Stimulated activated CD4-positive, alpha-beta T cell treated with anti-CD3 and anti-CD28 coated beads, TNF-alpha, amount 100 ng/mL, for 4 hours (primary cell): Measurements from ENCODE around the gene ITFG1.
"Not testable (repeated sequence)": the region's sequence is repeated elsewhere in the genome, so short reads cannot be mapped to it uniquely, and the experiment has no call there.

Experiments
- DNase-seq, 3 experiments: peaks; one replicate each; pipeline ENCODE4 v3.0.0-alpha.2; 2020; ENCODE audit warnings: low read depth in 3 of 3

ITFG1 gene

DNA sequence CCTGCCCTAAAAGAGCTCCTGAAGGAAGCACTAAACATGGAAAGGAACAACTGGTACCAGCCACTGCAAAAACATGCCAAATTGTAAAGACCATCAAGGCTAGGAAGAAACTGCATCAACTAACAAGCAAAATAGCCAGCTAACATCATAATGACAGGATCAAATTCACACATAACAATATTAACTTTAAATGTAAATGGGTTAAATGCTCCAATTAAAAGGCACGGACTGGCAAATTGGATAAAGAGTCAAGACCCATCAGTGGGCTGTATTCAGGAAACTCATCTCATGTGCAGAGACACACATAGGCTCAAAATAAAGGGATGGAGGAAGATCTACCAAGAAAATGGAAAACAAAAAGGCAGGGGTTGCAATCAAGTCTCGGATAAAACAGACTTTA, 136.6 kb downstream of the ITFG1 start:
- not testable (repeated sequence) for DNase-seq

DNA sequence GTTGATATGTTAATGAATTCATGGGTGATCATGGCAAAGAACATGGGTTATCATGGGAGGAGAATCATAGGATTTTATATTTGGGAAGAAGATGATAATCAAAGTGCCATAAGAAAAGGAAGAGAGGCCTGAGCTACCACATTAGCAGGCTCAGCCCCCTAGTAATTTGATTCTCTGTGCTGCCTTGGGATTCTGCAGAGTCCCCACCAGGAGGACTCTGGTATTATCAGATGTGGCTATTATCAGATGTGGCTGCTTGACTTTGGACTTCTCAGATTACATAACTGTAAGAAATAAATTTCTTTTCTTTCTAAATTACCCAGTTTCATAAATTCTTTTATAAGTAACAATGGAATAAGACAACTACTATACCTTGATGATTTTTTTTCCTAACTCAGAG, 137.6 kb downstream of the ITFG1 start:
- no peak for DNase-seq

DNA sequence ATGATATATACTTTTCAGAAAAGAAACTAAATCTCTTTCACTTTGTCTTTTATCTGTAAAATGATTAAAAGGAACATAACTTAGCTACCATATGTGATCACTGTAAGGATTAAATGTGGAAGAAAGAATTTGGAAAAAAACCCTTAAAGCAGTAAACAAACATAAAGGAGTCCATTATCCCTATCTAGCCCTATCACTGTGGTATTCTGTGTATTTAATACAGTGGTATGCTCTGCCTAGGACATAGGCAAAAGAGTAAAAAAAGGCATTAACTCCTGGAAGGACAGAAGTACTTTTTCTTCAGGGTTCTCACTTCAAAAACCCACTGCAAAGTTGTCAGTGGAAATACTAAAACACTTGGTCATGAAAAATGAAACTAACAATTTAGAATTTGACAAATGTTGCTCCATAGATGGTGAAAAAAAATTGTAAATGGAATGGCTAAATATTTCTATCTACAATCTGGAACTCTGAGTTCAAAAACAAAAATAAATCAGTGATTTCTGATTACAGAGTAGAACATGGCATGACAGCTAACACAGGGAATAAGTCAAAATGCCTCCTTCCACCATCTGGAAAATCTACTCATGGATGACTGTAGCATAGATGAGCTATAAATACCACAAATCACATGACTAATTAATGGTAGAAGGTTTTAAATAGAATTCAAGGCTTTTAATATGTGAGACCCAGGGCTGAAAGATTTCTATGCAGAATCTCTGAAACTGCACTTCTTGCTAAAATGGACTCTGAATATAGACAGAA, 140.1 kb downstream of the ITFG1 start:
- DNase-seq: no peak

DNA sequence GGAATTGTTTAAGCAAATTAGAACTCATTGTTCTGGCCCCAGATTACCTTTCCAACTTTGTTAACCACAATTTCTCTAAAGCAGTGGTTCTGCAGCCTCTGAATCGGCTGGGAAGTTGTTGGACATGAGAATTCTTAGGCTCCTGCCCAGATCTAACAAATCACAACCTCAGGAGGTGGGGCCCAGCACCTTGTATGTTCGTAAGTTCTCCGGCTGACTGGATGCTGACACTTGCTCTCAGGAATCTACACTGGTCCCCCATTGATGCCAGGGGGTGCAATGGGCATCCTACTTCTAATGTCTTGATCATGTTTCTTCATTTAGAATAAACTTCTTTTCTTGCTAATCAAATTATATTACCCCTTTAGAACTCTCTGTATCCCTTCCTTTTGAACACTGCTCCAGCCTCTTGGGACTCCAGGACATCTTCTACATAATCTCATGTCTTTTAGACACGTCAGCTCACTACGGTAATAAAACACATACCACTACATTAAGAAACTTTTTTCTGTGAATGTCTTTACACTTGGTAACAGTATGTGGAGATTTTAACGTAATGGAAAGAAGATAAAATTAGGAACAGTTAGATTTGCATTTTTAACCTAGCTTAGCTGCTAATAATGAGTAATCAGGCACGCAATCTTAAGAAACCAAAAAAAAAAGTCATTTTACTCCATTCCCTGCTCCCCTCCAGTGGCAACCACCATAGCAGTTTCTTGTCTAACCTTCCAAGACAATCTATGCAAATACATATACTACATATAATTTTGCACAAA, 143.2 kb downstream of the ITFG1 start:
- no peak for DNase-seq

DNA sequence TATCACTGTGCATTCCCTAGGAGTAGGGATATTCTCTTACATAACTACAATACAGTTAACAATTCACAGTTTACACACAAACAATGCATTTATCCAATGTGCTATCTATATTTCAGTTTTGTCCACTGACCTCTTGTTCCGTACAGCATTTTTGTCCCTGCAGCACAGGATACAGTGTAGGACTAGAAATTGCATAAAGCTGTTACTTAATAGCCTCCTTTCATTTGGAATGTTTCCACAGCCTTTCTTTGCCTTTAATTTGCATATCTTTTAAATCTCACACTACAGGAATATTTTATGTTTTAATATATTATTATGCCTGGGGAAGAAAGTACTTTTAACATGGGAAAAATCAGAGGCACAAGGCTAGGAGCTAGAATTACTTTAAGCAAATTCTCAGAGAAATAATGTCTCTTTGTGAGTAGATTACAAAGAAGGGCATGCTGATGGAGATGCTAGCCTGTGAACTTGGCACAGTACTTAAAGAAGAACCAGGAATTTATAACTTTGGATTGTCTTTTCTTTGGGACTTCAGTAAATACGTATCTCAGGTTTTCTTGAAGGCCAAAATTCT, 144.3 kb downstream of the ITFG1 start:
- DNase-seq: no peak

DNA sequence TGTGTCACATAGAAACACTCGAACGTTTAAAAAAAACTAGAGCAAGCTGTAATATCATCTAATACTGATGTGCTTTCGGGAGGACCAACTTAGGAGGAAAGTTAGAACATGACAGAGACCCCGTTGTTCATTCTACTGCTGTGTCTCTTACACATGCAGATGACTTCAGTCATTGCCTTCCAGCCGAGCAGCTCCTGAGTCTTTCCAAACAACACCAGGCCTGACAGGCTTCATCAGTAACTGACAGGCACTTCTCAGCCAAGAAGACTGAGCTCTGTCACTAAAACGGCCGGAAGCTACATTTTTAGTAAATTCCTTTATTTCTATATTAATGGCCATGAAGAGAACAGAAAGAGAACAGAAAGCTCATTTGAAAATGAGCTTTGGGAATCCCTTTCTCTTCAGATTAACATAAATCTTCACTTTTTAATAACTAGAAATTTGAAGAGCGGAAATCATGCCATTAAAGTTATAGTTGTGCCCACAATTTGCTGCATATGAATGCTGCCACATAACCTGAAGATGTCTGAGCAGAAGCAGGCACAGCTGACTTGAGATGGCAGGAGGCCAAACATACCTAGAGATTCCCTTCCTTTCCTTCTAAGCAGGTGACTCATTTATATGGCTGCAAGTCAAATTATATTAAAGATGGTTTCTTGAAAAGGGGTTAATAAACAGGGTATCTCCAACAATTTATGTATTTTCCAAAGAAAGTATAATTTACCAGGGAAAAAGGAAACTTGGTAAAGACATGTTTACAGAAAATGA, 148.9 kb downstream of the ITFG1 start:
- no peak for DNase-seq

DNA sequence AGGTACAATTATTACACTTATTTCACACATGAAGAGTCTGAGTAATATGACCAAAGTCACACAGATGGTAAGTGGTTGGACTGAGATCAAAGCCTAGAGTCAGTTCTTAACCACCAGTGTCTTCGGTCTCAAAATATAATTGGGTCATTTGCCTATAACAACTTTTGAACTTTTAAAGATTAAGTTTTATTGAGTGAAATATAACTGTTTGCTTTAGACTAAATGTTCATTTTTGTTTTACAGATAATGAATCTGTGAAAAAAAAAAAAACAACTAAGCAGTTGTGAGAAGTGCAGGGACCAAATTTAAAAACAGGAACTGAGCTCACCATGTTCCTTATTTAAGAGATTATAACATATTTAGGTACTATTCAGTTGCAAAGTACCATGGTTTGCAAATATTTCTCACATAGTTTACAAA, 150.1 kb downstream of the ITFG1 start:
- DNase-seq: no peak

DNA sequence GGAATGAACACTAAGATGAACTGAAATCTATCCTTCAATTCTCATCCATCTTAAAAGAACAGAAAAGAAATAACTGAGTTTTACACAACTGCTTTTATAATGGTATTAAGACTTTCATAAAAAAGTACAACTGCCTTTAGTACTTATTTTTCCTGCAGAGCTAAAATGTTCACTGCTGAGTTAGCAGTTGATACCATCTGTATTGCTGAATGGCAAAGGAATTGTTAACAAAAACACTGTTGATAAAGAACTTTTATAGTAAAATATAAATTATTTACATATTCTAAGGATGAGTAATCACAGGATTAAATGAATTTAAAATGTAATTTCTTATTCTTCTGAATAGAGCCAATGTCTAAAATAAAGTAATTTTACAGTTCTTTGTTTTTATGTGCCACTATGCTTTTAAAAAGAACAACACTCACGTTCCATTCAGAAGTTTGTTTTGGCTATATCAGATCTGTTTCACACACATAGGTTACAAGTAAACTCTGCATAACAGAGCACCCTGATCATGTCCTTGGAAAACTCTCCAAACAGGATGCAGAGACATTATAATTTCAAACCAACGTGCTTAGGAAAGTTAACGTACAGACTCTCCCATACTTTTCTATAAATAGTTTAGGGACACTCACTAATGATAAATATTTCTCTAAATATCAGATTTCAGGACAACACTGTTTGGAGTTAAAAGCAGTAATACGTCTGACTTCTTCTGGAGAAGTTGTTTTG, 151.1 kb downstream of the ITFG1 start:
- DNase-seq: no peak

DNA sequence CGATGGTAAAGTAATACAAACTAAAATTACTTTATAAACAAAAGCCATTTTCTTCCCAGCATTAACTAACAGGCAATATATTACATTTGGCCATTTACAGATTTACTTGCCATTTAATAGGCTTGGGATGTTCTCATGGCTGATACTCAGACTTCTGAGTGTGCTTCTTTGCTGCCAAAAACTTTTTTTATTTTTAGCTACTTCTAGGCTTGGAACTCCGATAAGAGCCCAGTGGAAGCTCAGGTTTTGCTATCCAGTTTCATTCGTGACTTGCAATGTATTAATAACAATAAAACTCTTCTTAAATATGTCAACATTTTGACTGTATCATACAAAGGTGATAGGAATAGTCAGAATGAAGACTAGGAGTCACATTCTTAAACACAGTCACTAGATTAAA, 152.3 kb downstream of the ITFG1 start:
- no peak for DNase-seq

DNA sequence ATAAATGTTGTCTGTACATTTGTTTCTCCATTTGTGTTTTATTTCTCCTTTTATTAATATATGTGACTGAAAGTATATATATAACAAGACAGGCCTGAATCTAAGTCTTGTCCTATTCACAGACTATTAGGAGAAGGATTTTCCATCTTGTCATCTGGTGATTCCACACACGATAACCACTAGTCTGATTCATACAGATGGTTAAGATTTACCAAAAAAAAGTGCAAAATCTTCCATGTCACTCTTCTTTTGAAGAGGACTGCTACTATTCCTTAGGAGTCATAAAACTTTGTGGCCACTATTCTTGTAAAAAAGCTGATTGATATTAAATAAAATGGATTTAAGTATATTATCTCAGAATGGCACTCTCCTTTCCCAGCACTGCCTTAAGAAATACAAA, 156.3 kb downstream of the ITFG1 start:
- no peak for DNase-seq

DNA sequence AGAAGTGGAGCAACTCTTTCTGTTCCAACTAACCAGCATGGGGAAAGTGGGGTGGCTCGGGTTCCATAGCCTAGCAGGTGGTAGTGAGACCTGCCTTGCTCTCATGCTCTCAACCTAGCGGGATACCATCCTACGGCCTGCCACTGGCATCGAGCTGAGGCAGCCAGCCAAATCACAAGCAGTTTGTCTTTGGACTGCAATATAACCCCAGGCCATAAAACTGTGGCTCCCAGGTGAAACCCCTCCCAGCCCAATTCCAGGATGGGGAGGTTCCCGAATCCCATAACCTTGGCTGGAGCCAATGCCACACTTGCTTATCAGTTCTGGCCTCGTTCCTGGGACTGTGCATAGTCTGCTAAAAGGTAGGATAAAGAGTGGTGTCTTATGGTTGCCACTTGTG, 161.3 kb downstream of the ITFG1 start:
- no peak for DNase-seq

DNA sequence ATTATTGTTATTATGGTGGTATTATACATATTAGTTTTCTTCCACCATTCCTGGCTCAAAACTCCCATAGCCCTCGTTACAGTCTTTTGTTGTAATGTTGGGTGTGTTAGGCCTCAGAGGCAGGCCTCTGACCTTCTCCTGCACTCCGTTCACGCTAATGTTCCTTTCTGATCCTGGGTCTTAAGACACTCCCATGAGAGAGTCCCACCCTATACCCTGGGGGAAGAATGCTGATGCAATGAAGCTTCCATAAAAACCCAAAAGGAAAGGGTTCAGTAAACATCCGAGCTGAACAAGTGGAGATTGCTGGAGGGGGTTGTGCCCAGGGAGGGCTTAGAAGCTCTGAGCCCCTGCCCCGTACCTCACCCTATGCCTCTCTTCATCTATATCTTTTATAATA, 175.9 kb downstream of the ITFG1 start:
- no peak for DNase-seq

DNA sequence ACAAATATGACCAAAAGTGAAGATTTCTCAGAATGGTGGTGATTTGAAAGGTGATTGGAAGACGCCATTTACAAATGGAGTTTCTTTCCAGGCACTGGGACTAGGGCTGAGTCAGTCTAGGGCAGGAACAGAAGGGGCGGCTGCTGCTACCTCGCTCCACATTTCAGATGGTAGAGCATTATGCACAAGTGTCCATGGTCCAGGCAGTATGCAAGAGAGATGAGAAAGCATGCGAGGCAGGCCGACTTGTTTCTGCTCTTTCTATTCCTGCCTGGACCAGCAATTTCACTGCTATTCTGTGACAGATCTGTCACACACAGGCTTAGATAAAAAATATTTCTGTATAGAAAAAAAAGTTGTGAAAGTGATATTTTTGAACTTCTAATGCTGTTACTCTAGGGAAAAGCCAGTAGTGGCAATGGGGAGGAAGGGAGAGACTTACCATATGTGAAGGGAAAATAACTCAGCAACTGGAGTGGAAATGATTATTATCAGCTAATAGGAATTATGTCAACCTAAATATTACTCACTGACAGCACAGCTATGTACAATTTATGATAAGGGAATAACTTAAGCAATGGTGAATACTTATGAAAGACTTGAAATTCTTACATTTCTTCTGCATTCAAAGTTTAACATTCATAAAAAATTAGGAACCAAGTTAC, 182.4 kb downstream of the ITFG1 start:
- DNase-seq: no peak

DNA sequence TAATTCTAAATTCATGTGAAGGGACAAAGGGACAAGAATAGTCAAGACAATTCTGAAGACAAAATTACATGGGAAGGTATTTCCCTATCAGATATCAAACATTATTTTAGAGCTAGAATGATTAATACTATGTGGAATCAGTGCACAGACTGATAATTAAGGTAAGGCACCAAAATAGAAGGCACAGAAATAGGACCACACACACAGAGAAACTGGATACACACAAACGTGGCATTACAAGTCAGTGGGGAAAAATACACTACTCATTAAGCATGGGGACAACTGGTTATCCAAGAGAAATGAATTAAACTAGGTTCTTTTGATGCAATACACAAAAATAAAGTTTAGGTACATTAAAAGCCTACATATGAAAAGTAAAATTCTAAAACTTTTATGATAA, 184.3 kb downstream of the ITFG1 start:
- no peak for DNase-seq

DNA sequence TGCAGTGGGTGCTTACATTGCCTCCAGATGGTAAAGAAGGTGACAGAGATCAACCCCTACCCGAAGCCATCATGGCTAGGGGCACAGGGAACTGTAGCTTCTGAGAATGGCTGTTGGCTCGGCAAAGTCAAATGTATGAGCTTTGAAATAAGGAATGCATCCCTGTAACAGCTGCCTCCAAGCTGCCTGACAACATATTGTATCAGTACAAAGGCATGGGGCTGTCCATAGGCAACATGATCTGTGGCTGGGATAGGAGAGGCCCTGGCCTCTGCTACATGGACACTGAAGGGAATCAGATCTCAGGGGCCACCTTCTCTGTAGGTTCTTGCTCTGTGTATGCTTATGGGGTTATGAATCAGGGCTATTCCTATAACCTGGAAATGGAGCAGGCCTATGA, 197.9 kb downstream of the ITFG1 start:
- no peak for DNase-seq

DNA sequence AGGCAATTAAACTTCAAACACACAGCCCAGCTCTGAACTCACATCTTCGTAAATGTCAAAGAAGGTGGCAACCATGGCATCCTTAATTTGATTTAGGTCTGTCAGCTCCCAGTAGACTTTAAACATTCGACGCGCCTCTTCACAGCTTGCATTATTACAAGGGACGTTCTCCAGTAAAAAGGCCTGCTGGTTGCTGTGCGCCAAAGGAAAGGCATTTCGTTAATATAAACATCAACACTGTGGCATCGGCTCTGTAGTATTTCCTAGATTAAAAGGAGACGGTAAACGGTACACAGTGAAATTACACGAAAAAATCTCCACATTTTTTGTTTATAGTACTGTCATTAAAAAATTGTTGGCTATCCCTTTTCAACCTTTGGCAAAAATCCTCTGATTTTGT, 200.4 kb downstream of the ITFG1 start:
- DNase-seq: no peak

DNA sequence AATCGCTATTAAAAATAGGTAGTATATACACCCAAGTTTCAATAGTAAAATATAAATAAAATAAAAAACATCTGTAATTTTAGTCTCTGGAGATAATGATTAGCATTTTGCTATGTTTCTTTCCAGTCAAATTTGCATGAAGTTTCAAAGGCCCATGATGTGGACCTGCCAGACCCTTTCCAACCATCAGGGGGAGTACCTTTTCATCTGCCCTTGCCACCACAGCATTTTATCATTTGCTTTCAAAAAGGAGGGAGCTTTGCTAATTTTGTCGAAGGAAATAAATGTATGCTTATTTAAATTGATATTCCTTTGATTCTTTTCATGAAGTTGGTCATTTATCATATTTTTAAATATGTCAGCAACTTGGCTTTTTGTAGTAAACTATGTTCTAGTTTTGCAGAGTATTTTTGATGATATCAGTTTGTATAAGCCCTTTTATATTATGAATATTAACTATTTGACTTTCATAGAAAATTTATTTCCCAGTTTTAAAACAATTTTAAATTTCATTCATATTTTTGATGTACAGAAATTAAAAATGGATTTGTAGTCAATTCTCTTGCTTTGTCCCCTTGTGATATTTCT, 201.9 kb downstream of the ITFG1 start:
- DNase-seq: no peak

DNA sequence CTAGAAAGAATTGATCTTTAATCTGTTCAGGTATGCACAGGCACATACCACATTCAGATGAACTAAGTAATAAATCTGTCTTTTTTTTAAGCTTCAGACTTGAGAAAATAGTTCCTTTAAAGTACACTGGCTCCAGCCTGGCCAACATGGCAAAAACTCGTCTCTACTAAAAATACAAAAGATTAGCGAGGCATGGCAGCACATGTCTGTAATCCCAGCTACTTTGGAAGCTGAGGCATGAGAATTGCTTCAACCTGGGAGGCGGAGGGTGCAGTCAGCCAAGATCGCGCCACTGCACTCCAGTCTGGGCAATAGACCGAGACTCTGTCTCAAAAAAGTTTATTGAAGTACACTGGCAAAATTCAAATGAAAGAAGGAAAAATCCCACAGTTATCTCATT, 206.1 kb downstream of the ITFG1 start:
- no peak for DNase-seq

DNA sequence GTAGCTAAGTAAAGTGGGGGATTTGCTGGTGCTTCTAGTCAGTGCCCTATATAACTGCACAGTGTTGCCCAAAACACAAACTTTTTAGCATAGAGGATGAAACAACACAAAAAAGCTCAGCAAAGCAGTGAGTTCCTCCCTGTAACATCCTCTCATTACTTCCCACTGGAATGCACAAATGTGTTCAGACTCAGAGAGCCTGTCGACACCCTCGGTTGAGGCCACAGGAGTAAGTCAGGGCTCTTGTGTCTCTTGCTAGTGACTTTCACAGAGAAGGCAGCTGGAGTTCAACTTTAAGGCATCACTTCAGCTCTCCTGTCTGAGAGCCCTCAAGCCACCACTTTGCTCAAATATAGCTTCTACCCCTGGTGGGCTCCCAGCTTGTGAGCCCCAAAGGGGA, 209.9 kb downstream of the ITFG1 start:
- no peak for DNase-seq

DNA sequence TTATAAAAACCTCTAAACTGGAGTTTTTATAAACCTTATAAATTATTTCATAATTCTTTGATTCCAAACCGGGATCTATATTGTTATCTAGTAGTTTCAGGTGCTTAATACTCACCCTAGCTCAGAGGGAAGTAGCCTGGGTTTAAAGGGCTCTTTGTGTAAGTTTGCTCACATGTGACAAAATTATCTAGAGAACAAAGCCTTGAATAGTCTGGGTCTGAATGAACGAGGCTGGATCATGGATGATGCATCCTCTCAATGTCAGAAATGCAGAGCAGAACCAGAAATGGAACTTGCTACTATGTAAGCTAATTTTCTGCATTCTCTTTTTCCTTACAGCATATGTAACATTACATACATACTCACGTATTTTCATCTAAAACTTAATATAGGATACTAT, 213.2 kb downstream of the ITFG1 start:
- no peak for DNase-seq

DNA sequence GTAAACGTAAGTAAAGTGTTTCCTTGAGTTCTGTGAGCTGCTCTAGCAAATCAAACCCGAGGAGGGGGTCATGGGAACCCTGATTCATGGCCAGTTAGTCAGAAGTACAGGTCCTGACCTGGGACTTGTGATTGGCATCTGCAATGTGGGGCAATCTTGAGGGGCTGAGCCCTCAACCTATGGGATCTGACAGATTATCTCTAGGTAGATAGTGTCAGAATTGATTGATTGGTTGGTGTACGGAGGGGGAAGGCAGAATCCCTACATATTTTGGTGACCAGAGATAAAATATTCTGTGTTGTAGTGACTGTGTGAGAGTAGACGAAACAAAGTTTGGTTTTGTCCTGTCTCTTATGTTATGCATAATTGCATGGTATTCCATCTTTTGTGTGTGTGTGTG, 216.7 kb downstream of the ITFG1 start:
- DNase-seq: no peak
